GM19395 (cell line): ENCODE data around the gene MBD3L3.
"Not testable (repeated sequence)": the region's sequence is repeated elsewhere in the genome, so short reads cannot be mapped to it uniquely, and the experiment has no call there.

Experiments used
- ATAC-seq: cut with Tn5 transposase; IDR thresholded peaks from one replicate; pipeline ENCODE4 v1.9.1; 2021; ENCODE audit warnings: mild to moderate bottlenecking, moderate library complexity; ENCODE audit not compliant: unreplicated experiment

The MBD3L3 gene

GRCh38 chr19:7058576-7058975, at the start of gene MBD3L3:
TSS of gene MBD3L3 (minus strand) at chr19:7058676. CDS start at chr19:7058605, 71 bp downstream.
- not testable (repeated sequence) for ATAC-seq

GRCh38 chr19:7106711-7107657, 48.5 kb upstream of the MBD3L3 start:
- ATAC-seq = no peak

- ATAC-seq = no peak
Measured at GRCh38 chr19:7104747-7105447, 46.4 kb upstream of the MBD3L3 start.

- ATAC-seq = no peak
Measured at GRCh38 chr19:7101498-7102253, 43.2 kb upstream of the MBD3L3 start.

- ATAC-seq = no peak
Measured at GRCh38 chr19:7099597-7099921, 41.1 kb upstream of the MBD3L3 start.

- peak; percentile 84 for ATAC-seq
Measured at GRCh38 chr19:7098701-7099596, 40.5 kb upstream of the MBD3L3 start.

- no peak for ATAC-seq
Measured at GRCh38 chr19:7098096-7098495, 39.6 kb upstream of the MBD3L3 start.

- no peak for ATAC-seq
Measured at GRCh38 chr19:7088999-7089398, 30.5 kb upstream of the MBD3L3 start.

- ATAC-seq = no peak
Measured at GRCh38 chr19:7083076-7083956, 24.8 kb upstream of the MBD3L3 start.

GRCh38 chr19:7078008-7078407, 19.5 kb upstream of the MBD3L3 start:
- no peak for ATAC-seq

GRCh38 chr19:7076151-7076550, 17.7 kb upstream of the MBD3L3 start:
- ATAC-seq = no peak

GRCh38 chr19:7074705-7075282, 16.3 kb upstream of the MBD3L3 start:
- no peak for ATAC-seq

- no peak for ATAC-seq
Measured at GRCh38 chr19:7072541-7072940, 14.1 kb upstream of the MBD3L3 start.

- peak; percentile 22 for ATAC-seq
Measured at GRCh38 chr19:7069904-7070226, 11.4 kb upstream of the MBD3L3 start.

- peak; percentile 94 for ATAC-seq
Measured at GRCh38 chr19:7069042-7069903, 10.8 kb upstream of the MBD3L3 start, which contains the start of gene ZNF557. TSS of gene ZNF557 (plus strand) at chr19:7069703. CDS start at chr19:7075075, 5,372 bp downstream.

GRCh38 chr19:7068599-7068998, 10.1 kb upstream of the MBD3L3 start:
- ATAC-seq = no peak

GRCh38 chr19:7067716-7068115, 9.2 kb upstream of the MBD3L3 start:
- ATAC-seq = no peak

GRCh38 chr19:7067122-7067521, 8.6 kb upstream of the MBD3L3 start:
- not testable (repeated sequence) for ATAC-seq
